ENCODE results near the gene UTS2R. TPM values are rescaled to one million over a fixed set of nuclear protein-coding genes. Genes with fewer than 3 reads are reported as not detected.

Gene UTS2R
- total and polyA plus RNA-seq, 7 donors, result 0.10 to 3.8 (median 0.70) TPM; not detected in 3

DNA sequence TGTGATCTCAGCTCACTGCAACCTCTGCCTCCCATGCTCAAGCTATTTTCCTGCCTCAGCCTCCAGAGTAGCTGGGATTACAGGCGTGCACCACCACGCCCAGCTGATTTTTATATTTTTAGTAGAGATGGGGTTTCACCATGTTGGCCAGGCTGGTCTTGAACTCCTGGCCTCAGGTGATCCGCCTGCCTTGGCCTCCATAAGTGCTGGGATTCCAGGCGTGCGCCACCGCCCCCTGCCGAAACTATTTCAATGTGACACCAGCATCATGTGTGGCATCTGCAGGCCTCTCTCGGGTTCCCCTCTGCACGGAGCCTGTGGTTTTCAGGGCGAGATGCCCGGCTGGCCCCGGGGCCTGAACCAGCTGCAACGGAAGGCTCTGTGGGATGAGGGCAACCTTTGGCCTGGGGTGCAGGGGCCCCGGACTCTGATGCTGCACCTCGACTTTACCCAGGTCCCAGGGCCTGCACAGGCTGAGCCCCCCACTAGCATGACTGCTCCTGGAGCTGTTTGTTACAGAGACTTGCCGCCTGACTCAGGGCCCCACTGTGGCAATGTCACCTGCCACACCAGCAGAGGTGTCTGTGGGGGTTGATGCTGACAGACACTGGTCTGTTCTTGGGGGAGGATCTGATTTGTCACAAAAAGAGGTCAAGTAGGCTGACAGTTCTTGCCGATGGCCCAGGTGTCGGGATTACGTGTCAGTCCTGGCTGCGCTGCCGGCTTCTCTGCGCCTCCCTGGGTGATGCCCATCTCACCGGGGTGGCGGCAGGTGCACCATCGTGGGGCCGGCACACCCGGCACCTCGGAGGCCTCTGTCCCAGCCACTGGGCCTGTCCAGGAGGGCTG, 21.2 kb upstream of the UTS2R start:
- TF ChIP-seq, protein P1, sequence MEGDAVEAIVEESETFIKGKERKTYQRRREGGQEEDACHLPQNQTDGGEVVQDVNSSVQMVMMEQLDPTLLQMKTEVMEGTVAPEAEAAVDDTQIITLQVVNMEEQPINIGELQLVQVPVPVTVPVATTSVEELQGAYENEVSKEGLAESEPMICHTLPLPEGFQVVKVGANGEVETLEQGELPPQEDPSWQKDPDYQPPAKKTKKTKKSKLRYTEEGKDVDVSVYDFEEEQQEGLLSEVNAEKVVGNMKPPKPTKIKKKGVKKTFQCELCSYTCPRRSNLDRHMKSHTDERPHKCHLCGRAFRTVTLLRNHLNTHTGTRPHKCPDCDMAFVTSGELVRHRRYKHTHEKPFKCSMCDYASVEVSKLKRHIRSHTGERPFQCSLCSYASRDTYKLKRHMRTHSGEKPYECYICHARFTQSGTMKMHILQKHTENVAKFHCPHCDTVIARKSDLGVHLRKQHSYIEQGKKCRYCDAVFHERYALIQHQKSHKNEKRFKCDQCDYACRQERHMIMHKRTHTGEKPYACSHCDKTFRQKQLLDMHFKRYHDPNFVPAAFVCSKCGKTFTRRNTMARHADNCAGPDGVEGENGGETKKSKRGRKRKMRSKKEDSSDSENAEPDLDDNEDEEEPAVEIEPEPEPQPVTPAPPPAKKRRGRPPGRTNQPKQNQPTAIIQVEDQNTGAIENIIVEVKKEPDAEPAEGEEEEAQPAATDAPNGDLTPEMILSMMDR (IDR thresholded peaks at IDR 0.05), result no peak
- Histone ChIP-seq H3K4me3 (no peak overlapping the region), H3K4me1 (no peaks in the 10 kb centered on the region), H3K9me3 (no peaks in the 10 kb centered on the region), H3K36me3 (ENCODE audit: insufficient read depth in 1 of 2, low read depth in 1 of 2) (no peaks in the 10 kb centered on the region), H3K27ac (no peak overlapping the region), H3K27me3 (ENCODE audit: insufficient read depth in 3 of 3, low read length in 2 of 3) (peaks cover 0 to 5% (median 1%) of the 10 kb centered on the region in 3 donors)
- no peak for ATAC-seq
- peak in 1 of 2 donors; percentile 49 for DNase-seq
- intact Hi-C loops (cut with DNase I), result loop anchor here (5.0 to 10.0 kb wide), 3 partner anchors 202 to 427 kb away; no protein-coding TSS in a partner anchor
- 81 to 91% (median 84%) methylated on average over 28 of the region's 28 CpGs for WGBS, 3 donors

DNA sequence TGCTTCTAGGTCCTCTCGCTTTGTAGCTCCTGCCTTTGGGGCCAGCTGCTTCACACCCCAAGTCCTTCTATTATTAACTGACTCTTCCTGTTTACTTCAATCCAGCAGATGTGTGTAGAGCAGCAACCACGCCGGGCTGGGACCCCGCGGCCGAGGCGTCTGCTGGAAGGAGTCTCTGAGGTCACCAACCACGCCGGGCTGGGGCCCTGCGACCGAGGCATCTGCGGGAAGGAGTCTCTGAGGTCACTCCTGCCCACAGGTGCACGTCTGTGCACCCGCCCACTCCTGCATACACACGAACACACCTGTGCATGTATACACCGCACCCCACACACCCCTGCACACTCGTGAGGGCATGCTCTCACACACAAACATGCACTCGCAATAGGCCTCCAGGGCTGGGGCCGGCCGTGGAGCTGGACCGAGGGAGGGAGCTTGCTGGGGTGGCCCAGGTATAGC, 20.3 kb upstream of the UTS2R start:
- Histone ChIP-seq H3K4me3 (no peak overlapping the region), H3K27ac (no peak overlapping the region), H3K4me1 (no peaks in the 10 kb centered on the region), H3K27me3 (ENCODE audit: insufficient read depth in 3 of 3, low read length in 2 of 3) (peaks cover 0 to 8% (median 5%) of the 10 kb centered on the region in 3 donors), H3K9me3 (no peaks in the 10 kb centered on the region), H3K36me3 (ENCODE audit: insufficient read depth in 1 of 2, low read depth in 1 of 2) (no peaks in the 10 kb centered on the region)
- TF ChIP-seq, protein P1 (IDR thresholded peaks at IDR 0.05), result no peak
- intact Hi-C loops (cut with DNase I), result loop anchor here (5.0 to 10.0 kb wide), 3 partner anchors 201 to 426 kb away; no protein-coding TSS in a partner anchor
- WGBS, 3 donors, result 49 to 68% (median 52%) methylated on average over 21 of the region's 21 CpGs
- DNase-seq (peak in 1 of 2 donors; percentile 44), ATAC-seq (peak; percentile 14 to 32 (median 24))

DNA sequence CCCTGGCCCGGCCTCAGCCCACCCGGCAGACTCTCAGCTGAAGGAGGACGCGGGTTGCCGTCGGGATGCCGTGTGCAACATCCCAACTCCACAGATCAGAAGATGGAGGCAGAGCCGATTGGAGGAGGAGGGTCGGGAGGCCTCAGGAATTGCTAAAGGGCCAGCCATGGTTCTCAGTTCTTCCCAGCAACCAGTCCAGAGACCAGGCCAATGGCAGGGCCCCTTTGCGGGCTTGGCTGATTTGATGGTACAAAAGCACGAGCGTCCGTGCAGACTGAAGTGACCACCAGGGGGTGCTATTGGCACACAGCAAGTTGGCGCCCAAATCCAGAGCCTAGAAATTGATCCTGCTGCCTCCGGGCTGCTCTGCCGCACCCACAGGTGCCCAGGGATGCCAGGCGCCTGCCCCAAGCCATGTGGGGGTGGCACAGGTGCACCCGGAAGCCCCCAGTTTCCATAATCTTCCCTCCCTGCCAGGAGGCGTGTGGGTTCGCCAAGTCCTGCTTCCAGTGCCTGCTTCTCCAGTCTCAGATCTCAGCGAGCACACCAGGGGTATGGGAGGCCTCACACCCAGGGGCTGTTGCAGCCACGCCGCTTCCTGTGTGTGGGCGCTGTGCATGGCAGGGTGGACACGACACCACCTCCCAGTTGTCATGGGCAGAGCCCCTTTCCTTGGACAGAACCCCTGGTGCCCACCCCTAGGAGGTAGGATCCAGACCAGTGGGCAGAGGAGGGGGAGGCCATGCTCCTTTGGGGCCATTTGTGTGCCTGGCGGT, 19.7 kb upstream of the UTS2R start:
- 36 to 38% (median 36%) methylated on average over 24 to 26 of the region's 26 CpGs for WGBS, 3 donors

DNA sequence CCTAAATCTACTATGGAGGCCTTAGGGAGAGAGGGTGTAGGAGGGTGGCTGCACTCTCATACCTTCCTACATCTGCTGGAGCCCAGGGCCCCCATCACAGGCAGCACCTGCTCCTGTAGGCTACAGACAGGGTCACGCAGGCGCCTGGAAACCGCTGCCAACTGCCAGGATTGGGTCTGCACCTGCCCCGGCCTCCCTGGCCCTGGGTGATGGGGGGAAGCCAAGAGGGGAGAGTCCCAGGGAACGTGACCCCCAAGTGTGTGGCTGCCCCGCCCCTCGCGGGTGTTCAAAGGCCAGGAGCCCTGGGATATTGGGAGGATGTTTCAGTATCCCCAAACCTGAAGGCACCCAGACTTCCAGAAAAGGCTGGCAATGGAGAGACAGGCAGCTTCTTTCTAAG, 18.1 kb upstream of the UTS2R start:
- 73 to 85% (median 79%) methylated on average over 8 of the region's 8 CpGs for WGBS, 3 donors
- Histone ChIP-seq H3K4me1 (no peaks in the 10 kb centered on the region), H3K27me3 (ENCODE audit: insufficient read depth in 3 of 3, low read length in 2 of 3) (peaks cover 0 to 18% (median 5%) of the 10 kb centered on the region in 3 donors), H3K36me3 (ENCODE audit: insufficient read depth in 1 of 2, low read depth in 1 of 2) (no peaks in the 10 kb centered on the region), H3K27ac (no peak overlapping the region), H3K4me3 (no peak overlapping the region), H3K9me3 (no peaks in the 10 kb centered on the region)
- TF ChIP-seq, protein P1 (IDR thresholded peaks at IDR 0.05), result no peak
- ATAC-seq (no peak), DNase-seq (peak in 1 of 2 donors; percentile 23)
- intact Hi-C loops (cut with DNase I), result loop anchor here (2.0 to 10.0 kb wide), 4 partner anchors 61 to 424 kb away; no protein-coding TSS in a partner anchor

More for the DNA sequence above, 19.7 kb upstream of the UTS2R start:
- peak; percentile 79 to 90 for DNase-seq
- intact Hi-C loops (cut with DNase I), result loop anchor here (1.0 to 10.0 kb wide), 5 partner anchors 62 to 425 kb away; no protein-coding TSS in a partner anchor
- Histone ChIP-seq H3K27ac (no peak overlapping the region), H3K4me1 (no peaks in the 10 kb centered on the region), H3K27me3 (ENCODE audit: insufficient read depth in 3 of 3, low read length in 2 of 3) (peaks cover 0 to 14% (median 5%) of the 10 kb centered on the region in 3 donors), H3K9me3 (no peaks in the 10 kb centered on the region), H3K4me3 (no peak overlapping the region), H3K36me3 (ENCODE audit: insufficient read depth in 1 of 2, low read depth in 1 of 2) (no peaks in the 10 kb centered on the region)
- TF ChIP-seq, protein P1 (IDR thresholded peaks at IDR 0.05), result peak; percentile 98
- ATAC-seq, result peak; percentile 82 to 95 (median 90)
